ENCODE measurements around the gene ATP8B4. TPM values are rescaled to one million over a fixed set of nuclear protein-coding genes. Genes with fewer than 3 reads are reported as not detected.

Gene ATP8B4
- total RNA-seq, 4 donors from 2014 or later, result 11.8 to 18.2 (median 13.4) TPM

DNA sequence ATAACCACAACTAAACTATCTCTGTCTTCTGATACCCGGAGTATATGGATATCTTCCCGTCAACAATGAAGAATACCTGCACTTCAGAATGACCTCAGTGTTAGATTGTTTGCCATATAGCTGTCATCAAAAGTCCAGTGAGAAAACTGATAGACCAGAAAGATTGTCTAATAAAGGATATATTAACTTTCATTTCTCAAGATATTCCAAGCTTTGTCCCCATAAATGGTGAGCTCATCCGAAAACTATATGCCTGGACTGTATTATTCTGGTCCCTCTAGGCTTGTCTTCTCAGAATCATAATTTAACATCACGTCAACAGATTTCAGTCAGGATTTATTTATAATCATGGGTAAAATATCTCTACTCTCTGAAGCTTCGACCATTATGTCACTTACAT lies 100.5 kb downstream of the ATP8B4 start:
- H3K27me3 ChIP-seq, result no peaks in the 10 kb centered on the region
- DNase-seq (ENCODE audit: low spot score in 2 of 2), result no peak
- no peaks in the 10 kb centered on the region for H3K9me3 ChIP-seq
- H3K4me3 ChIP-seq, result no peak overlapping the region
- H3K27ac ChIP-seq, result no peak overlapping the region
- TF ChIP-seq EP300 (IDR thresholded peaks at IDR 0.05), result no peak
- TF ChIP-seq POLR2A (IDR thresholded peaks at IDR 0.05), result no peak
- TF ChIP-seq, protein P1, sequence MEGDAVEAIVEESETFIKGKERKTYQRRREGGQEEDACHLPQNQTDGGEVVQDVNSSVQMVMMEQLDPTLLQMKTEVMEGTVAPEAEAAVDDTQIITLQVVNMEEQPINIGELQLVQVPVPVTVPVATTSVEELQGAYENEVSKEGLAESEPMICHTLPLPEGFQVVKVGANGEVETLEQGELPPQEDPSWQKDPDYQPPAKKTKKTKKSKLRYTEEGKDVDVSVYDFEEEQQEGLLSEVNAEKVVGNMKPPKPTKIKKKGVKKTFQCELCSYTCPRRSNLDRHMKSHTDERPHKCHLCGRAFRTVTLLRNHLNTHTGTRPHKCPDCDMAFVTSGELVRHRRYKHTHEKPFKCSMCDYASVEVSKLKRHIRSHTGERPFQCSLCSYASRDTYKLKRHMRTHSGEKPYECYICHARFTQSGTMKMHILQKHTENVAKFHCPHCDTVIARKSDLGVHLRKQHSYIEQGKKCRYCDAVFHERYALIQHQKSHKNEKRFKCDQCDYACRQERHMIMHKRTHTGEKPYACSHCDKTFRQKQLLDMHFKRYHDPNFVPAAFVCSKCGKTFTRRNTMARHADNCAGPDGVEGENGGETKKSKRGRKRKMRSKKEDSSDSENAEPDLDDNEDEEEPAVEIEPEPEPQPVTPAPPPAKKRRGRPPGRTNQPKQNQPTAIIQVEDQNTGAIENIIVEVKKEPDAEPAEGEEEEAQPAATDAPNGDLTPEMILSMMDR (IDR thresholded peaks at IDR 0.05), result no peak
- peaks cover 0 to 5% (median 0%) of the 10 kb centered on the region in 4 donors for H3K4me1 ChIP-seq
- H3K36me3 ChIP-seq, result no peaks in the 10 kb centered on the region
- whole genome bisulfite sequencing, 2 donors, result 80 to 83% methylated on average over 5 of the region's 5 CpGs

DNA sequence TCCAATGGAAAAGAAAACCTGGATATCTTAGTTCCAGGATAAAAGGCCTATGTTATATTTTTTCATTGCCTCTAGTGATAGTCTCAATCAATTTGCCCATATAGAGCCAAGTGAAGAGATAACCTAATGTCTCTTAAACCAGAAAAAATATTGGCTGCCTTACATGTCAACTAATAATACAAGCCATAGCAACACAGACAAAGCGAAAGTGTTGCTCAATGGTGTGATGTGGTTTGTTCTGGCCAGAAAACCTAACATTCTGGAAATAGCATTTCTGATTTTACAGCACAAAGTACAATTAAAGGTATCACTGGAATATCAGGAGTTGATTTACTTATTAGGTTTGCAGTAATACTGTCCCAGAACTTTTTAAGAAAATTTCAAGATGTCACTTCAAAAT lies 101.5 kb downstream of the ATP8B4 start:
- WGBS, 2 donors, result 68 to 70% methylated on average over 1 of the region's 1 CpG
- Histone ChIP-seq H3K4me1 (peaks cover 0 to 5% (median 0%) of the 10 kb centered on the region in 4 donors), H3K4me3 (no peak overlapping the region), H3K9me3 (no peaks in the 10 kb centered on the region), H3K27ac (peak overlapping the region in 1 of 4 donors; percentile 66), H3K36me3 (no peaks in the 10 kb centered on the region), H3K27me3 (no peaks in the 10 kb centered on the region)
- DNase-seq (ENCODE audit: low spot score in 2 of 2), result peak in 1 of 2 donors; percentile 15
- TF ChIP-seq EP300 (IDR thresholded peaks at IDR 0.05) (peak in 1 of 2 donors; percentile 73), POLR2A (IDR thresholded peaks at IDR 0.05) (no peak)
- TF ChIP-seq, protein P1 (IDR thresholded peaks at IDR 0.05), result no peak

GRCh38 chr15:50016951-50017350 lies 102.1 kb downstream of the ATP8B4 start:
- Histone ChIP-seq H3K9me3 (no peaks in the 10 kb centered on the region), H3K27ac (peak overlapping the region in 1 of 4 donors; percentile 66), H3K27me3 (no peaks in the 10 kb centered on the region), H3K4me3 (no peak overlapping the region), H3K4me1 (peaks cover 0 to 11% (median 0%) of the 10 kb centered on the region in 4 donors), H3K36me3 (no peaks in the 10 kb centered on the region)
- TF ChIP-seq, protein P1 (IDR thresholded peaks at IDR 0.05), result no peak
- no peak for TF ChIP-seq POLR2A (IDR thresholded peaks at IDR 0.05)
- no peak for TF ChIP-seq EP300 (IDR thresholded peaks at IDR 0.05)
- no peak for DNase-seq (ENCODE audit: low spot score in 2 of 2)
- 66 to 90% methylated on average over 2 of the region's 2 CpGs for WGBS, 2 donors

GRCh38 chr15:50012790-50013189 lies 106.2 kb downstream of the ATP8B4 start:
- no peaks in the 10 kb centered on the region for H3K27me3 ChIP-seq
- H3K4me3 ChIP-seq, result no peak overlapping the region
- no peak for DNase-seq (ENCODE audit: low spot score in 2 of 2)
- H3K4me1 ChIP-seq, result peaks cover 0 to 16% (median 0%) of the 10 kb centered on the region in 4 donors
- peak overlapping the region in 1 of 4 donors; percentile 78 for H3K27ac ChIP-seq
- TF ChIP-seq, protein P1 (IDR thresholded peaks at IDR 0.05), result no peak
- TF ChIP-seq POLR2A (IDR thresholded peaks at IDR 0.05) (no peak), EP300 (IDR thresholded peaks at IDR 0.05) (no peak)
- H3K9me3 ChIP-seq, result no peaks in the 10 kb centered on the region
- H3K36me3 ChIP-seq, result no peaks in the 10 kb centered on the region

- Histone ChIP-seq H3K36me3 (no peaks in the 10 kb centered on the region), H3K27ac (peak overlapping the region in 1 of 4 donors; percentile 28), H3K9me3 (no peaks in the 10 kb centered on the region), H3K27me3 (no peaks in the 10 kb centered on the region), H3K4me1 (peaks cover 0 to 16% (median 0%) of the 10 kb centered on the region in 4 donors), H3K4me3 (no peak overlapping the region)
- WGBS, 2 donors, result 60% methylated on average over 2 of the region's 2 CpGs
- DNase-seq (ENCODE audit: low spot score in 2 of 2), result no peak
- no peak for TF ChIP-seq POLR2A (IDR thresholded peaks at IDR 0.05)
- TF ChIP-seq, protein P1 (IDR thresholded peaks at IDR 0.05), result no peak
- no peak for TF ChIP-seq EP300 (IDR thresholded peaks at IDR 0.05)
These were observed 109.4 kb downstream of the ATP8B4 start for GRCh38 chr15:50009634-50010033.

All from tibial nerve (tissue), 4 donors.